Upper lobe of left lung (tissue), 6 donors: ENCODE data around the gene SNED1. TPM values are rescaled to one million over a fixed set of nuclear protein-coding genes. Genes with fewer than 3 reads are reported as not detected.

Source experiments
- ATAC-seq, 2 donors: fragments of 200-7000 bp; cut with Tn5 transposase; one replicate each; pipeline ENCODE4 v1.9.1; 2022; ENCODE audit warnings: mild to moderate bottlenecking in 2 of 2, moderate library complexity in 2 of 2; ENCODE audit not compliant: low FRiP score in 2 of 2
- DNase-seq, 2 donors: peaks; one replicate each; pipeline ENCODE4 v3.0.0-alpha.2; 2019 to 2020
- H3K27ac ChIP-seq, 4 donors: fragments of 200-600 bp; sonication (generic); one replicate each; pipeline ENCODE4 v1.5.1; 2016 to 2019
- H3K27me3 ChIP-seq, 4 donors: fragments of 200-600 bp; sonication (generic); one replicate each; pipeline ENCODE4 v1.5.1; 2017 to 2019
- H3K36me3 ChIP-seq, 4 donors: fragments of 200-600 bp; sonication (generic); one replicate each; pipeline ENCODE4 v1.5.1; 2016 to 2019
- H3K4me1 ChIP-seq, 4 donors: fragments of 200-600 bp; sonication (generic); one replicate each; pipeline ENCODE4 v1.5.1; 2018 to 2019
- H3K4me3 ChIP-seq, 4 donors: fragments of 200-600 bp; sonication (generic); one replicate each; pipeline ENCODE4 v1.5.1; 2017 to 2019; ENCODE audit warnings: mild to moderate bottlenecking in 2 of 4, moderate library complexity in 1 of 4
- H3K9me3 ChIP-seq, 4 donors: fragments of 200-600 bp; sonication (generic); one replicate each; pipeline ENCODE4 v1.5.1; 2018 to 2019
- CTCF ChIP-seq, 6 experiments: fragments of 450-650 bp in 4 of 6; fragments of 200-600 bp in 2 of 6; sonication (generic) in 2 of 6; IDR thresholded peaks; one replicate each; pipeline ENCODE4 v1.5.1; 2016 to 2019; ENCODE audit warnings: antibody characterized with exemption in 6 of 6
- EP300 ChIP-seq, 4 donors: sonication (generic); formaldehyde crosslinking; IDR thresholded peaks; one replicate each; pipeline ENCODE4 v1.5.1; 2017; ENCODE audit warnings: antibody characterized with exemption in 4 of 4, control low read depth in 2 of 4
- POLR2A ChIP-seq, 4 donors: fragments of 450-650 bp; IDR thresholded peaks; one replicate each; pipeline ENCODE4 v1.5.1; 2016 to 2017; ENCODE audit warnings: antibody characterized with exemption in 4 of 4, mild to moderate bottlenecking in 2 of 4
- POLR2AphosphoS5 ChIP-seq, 2 donors: sonication (generic); formaldehyde crosslinking; IDR thresholded peaks; one replicate each; pipeline ENCODE4 v1.5.1; 2017; ENCODE audit warnings: antibody characterized with exemption in 2 of 2
- WGBS, 2 donors: methylation state at CpG; one replicate each; pipeline ENCODE4 v1.1.5; 2017 to 2018; 5-methylcytosine and 5-hydroxymethylcytosine counted together
- total RNA-seq, 6 donors: library from RNA; depleted of rRNA in 4 of 6; stranded (reverse); fragments of >200 nt in 4 of 6; gene quantifications; one replicate each; pipeline versions ENCODE4 v1.1.0 to v1.2.1, GENCODE V29; 2016 to 2021
- donor health status: DM: no; HTN: no; CAD: no; lungs with moderate emphysema.
- donor health status: DM: no; HTN: yes; CAD: no; lungs with severe emphysema.

SNED1 gene
- total RNA-seq, 6 donors from 2014 or later = 26.0 to 189 (median 38.9) TPM

DNA sequence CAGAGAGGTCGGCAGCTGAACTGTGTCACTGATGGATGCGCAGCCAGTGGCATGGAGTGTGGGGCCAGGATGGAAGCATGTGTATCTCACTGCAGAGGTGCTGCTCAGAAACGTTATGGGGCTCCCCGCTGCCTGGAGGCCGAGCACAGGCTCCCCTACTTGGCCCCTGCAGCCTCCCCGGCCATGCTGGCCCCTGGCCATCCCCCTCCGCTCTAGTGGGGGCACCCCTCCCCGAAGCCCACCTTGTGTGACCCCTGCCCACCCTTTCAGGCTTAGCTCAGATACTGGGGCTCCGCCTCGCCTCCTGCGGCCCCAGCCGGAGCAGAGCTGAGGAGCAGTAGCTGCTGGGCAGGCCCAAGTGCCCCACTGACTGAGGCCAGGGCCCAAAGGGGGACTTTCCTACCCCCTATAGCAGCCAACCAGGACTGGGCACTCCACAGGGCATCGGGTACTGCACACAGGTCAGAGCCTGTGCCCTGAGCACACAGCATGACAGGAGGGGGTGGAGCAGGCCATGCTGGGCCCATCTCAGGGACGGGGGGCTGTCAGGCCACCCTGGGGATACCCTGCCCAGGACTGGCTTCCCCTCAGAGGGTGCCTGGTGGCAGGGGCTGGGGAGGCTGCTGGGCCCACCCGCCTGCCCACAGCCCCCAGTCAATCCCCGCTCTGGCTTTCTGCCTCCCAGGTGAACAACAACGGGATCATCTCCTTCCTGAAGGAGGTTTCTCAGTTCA lies 31.3 kb downstream of the SNED1 start:
- Histone ChIP-seq H3K36me3 (peaks cover 0 to 27% (median 8%) of the 10 kb centered on the region in 4 donors), H3K4me3 (no peak overlapping the region), H3K27ac (no peak overlapping the region), H3K27me3 (no peaks in the 10 kb centered on the region), H3K4me1 (peaks cover 0 to 6% (median 0%) of the 10 kb centered on the region in 4 donors), H3K9me3 (peaks cover 8 to 19% (median 18%) of the 10 kb centered on the region in 4 donors)
- 75 to 93% methylated on average over 3 to 15 of the region's 17 CpGs for WGBS, 2 donors
- peak in 1 of 2 donors; percentile 76 for DNase-seq
- TF ChIP-seq POLR2AphosphoS5 (IDR thresholded peaks at IDR 0.05) (no peak), POLR2A (IDR thresholded peaks at IDR 0.05) (no peak), EP300 (IDR thresholded peaks at IDR 0.05) (no peak), CTCF (IDR thresholded peaks at IDR 0.05) (no peak)
- peak; percentile 30 to 38 for ATAC-seq

- Histone ChIP-seq H3K9me3 (peaks cover 5 to 14% (median 12%) of the 10 kb centered on the region in 4 donors), H3K27me3 (no peaks in the 10 kb centered on the region), H3K4me1 (peaks cover 0 to 7% (median 0%) of the 10 kb centered on the region in 4 donors), H3K36me3 (peaks cover 0 to 27% (median 8%) of the 10 kb centered on the region in 4 donors), H3K4me3 (no peak overlapping the region), H3K27ac (no peak overlapping the region)
- peak in 1 of 2 donors; percentile 78 for DNase-seq
- TF ChIP-seq CTCF (IDR thresholded peaks at IDR 0.05) (no peak), POLR2AphosphoS5 (IDR thresholded peaks at IDR 0.05) (no peak), EP300 (IDR thresholded peaks at IDR 0.05) (no peak), POLR2A (IDR thresholded peaks at IDR 0.05) (no peak)
- ATAC-seq = no peak
- WGBS, 2 donors = 92 to 97% methylated on average over 4 to 14 of the region's 15 CpGs
These were observed 31.9 kb downstream of the SNED1 start for GRCh38 chr2:241030333-241030680.

DNA sequence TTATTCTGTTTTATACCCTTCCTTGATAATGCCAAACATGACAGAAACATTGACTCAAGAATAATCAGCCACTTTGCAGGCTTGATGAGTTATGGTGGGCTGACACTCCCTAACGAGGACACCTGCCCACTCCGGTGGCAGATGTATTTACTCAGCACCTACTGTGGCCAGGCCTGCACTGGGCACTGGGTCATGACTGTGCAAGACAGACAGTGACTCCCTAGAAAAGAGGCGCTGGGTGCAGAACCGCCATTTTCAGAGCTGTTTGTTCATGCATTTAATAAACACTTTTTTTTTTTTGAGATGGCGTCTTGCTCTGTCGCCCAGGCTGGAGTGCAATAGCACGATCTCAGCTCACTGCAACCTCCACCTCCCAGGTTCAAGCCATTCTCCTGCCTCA lies 32.5 kb downstream of the SNED1 start:
- Histone ChIP-seq H3K9me3 (peaks cover 0 to 10% (median 7%) of the 10 kb centered on the region in 4 donors), H3K36me3 (peaks cover 0 to 27% (median 8%) of the 10 kb centered on the region in 4 donors), H3K27ac (no peak overlapping the region), H3K4me1 (peaks cover 0 to 10% (median 0%) of the 10 kb centered on the region in 4 donors), H3K4me3 (no peak overlapping the region), H3K27me3 (no peaks in the 10 kb centered on the region)
- DNase-seq = no peak
- 94 to 96% methylated on average over 7 of the region's 7 CpGs for WGBS, 2 donors
- TF ChIP-seq CTCF (IDR thresholded peaks at IDR 0.05) (no peak), EP300 (IDR thresholded peaks at IDR 0.05) (no peak), POLR2A (IDR thresholded peaks at IDR 0.05) (no peak), POLR2AphosphoS5 (IDR thresholded peaks at IDR 0.05) (no peak)
- ATAC-seq = no peak

DNA sequence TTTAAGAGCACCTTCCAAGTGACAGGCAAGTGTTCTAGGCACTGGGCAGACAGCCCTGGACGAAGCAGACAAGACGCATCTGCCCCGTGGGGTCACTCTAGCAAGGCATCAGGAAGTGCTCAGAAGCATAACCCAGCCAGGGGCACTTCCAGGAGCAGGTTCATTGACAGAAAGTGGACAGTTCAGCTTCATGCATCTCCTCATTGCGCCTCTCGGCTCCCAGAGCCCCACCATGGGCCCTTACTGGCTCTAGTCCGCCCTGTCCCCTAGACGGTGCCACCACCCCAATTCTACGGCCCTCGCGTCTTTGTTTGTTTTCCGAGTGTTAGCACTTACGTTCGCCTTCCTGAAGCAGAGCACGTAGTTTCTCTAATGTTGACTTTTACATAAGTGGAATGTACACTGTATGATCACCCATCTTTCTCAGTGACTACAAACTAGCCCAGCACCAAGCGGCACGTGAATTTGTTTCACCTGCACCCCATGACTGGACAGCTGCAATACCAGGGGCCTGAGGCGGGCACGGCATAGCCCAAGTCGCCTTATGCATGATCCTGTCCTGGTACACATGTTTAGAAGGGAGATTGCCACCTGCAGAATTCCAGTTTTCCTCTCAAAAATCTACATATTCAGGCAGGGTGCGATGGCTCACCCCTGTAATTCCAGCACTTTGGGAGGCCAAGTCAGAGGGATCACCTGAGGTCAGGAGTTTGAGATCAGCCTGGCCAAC lies 33.2 kb downstream of the SNED1 start:
- Histone ChIP-seq H3K4me1 (peaks cover 5 to 18% (median 6%) of the 10 kb centered on the region in 4 donors), H3K27ac (peak overlapping the region in 1 of 4 donors; percentile 8), H3K9me3 (peaks cover 0 to 5% (median 2%) of the 10 kb centered on the region in 4 donors), H3K27me3 (no peaks in the 10 kb centered on the region), H3K36me3 (peaks cover 0 to 27% (median 8%) of the 10 kb centered on the region in 4 donors), H3K4me3 (no peak overlapping the region)
- 64 to 94% methylated on average over 20 of the region's 20 CpGs for WGBS, 2 donors
- ATAC-seq (peak in 1 of 2 donors; percentile 7), DNase-seq (no peak)
- TF ChIP-seq POLR2A (IDR thresholded peaks at IDR 0.05) = no peak
- TF ChIP-seq CTCF (IDR thresholded peaks at IDR 0.05) = no peak
- TF ChIP-seq POLR2AphosphoS5 (IDR thresholded peaks at IDR 0.05) = no peak
- TF ChIP-seq EP300 (IDR thresholded peaks at IDR 0.05) = no peak
